NCI-H748 treated with DMSO at 0.1 percent for 48 hours (cell line): ENCODE data around the gene BAHCC1.
A peak's percentile ranks its signal among the peaks of the same experiment; 100 is the strongest.

Experiments used
- DNase-seq: peaks from one replicate; lab custom pipeline; 2025; lab: John Stamatoyannopoulos, UW

BAHCC1 gene

GRCh38 chr17:81493198-81494038 is 98.2 kb downstream of the BAHCC1 start:
- no peak for DNase-seq

- no peak for DNase-seq
These were observed 99.5 kb downstream of the BAHCC1 start for GRCh38 chr17:81494626-81495377.

- DNase-seq, result no peak
These were observed 103.8 kb downstream of the BAHCC1 start for GRCh38 chr17:81498953-81499600.

GRCh38 chr17:81499601-81499970 is 104.3 kb downstream of the BAHCC1 start:
- DNase-seq, result no peak

GRCh38 chr17:81500047-81500446 is 104.8 kb downstream of the BAHCC1 start:
- no peak for DNase-seq

GRCh38 chr17:81502471-81503017 is 107.3 kb downstream of the BAHCC1 start:
- DNase-seq, result no peak

- DNase-seq, result no peak
These were observed 108.4 kb downstream of the BAHCC1 start for GRCh38 chr17:81503619-81504018.

GRCh38 chr17:81508639-81509206 is 113.5 kb downstream of the BAHCC1 start:
- DNase-seq, result no peak

- DNase-seq, result no peak
These were observed 114.1 kb downstream of the BAHCC1 start for GRCh38 chr17:81509207-81509971.

GRCh38 chr17:81509972-81510784 is 114.9 kb downstream of the BAHCC1 start:
- no peak for DNase-seq

GRCh38 chr17:81510785-81511553 is 115.7 kb downstream of the BAHCC1 start:
- DNase-seq, result no peak

GRCh38 chr17:81511554-81511803 is 116.2 kb downstream of the BAHCC1 start:
- DNase-seq, result no peak

- no peak for DNase-seq
These were observed 116.7 kb downstream of the BAHCC1 start for GRCh38 chr17:81511804-81512561.

- DNase-seq, result peak; percentile 86
These were observed 117.5 kb downstream of the BAHCC1 start, which contains the start of gene ACTG1 for GRCh38 chr17:81512562-81513371. Gene ACTG1, minus strand, starts transcription at chr17:81512799. Its CDS starts 445 bp downstream, at chr17:81512354.

- DNase-seq, result peak; percentile 71
These were observed 118.1 kb downstream of the BAHCC1 start for GRCh38 chr17:81513372-81513752.

GRCh38 chr17:81513753-81514488 is 118.7 kb downstream of the BAHCC1 start:
- DNase-seq, result peak; percentile 71

GRCh38 chr17:81514489-81514738 is 119.2 kb downstream of the BAHCC1 start:
- no peak for DNase-seq
